ENCODE results near the gene CTTNBP2NL. TPM values are rescaled to one million over a fixed set of nuclear protein-coding genes. Genes with fewer than 3 reads are reported as not detected.
"Not testable (repeated sequence)": the region's sequence is repeated elsewhere in the genome, so short reads cannot be mapped to it uniquely, and the experiment has no call there.

The CTTNBP2NL gene
- polyA plus RNA-seq, 1 donor, result 43.5 TPM

DNA sequence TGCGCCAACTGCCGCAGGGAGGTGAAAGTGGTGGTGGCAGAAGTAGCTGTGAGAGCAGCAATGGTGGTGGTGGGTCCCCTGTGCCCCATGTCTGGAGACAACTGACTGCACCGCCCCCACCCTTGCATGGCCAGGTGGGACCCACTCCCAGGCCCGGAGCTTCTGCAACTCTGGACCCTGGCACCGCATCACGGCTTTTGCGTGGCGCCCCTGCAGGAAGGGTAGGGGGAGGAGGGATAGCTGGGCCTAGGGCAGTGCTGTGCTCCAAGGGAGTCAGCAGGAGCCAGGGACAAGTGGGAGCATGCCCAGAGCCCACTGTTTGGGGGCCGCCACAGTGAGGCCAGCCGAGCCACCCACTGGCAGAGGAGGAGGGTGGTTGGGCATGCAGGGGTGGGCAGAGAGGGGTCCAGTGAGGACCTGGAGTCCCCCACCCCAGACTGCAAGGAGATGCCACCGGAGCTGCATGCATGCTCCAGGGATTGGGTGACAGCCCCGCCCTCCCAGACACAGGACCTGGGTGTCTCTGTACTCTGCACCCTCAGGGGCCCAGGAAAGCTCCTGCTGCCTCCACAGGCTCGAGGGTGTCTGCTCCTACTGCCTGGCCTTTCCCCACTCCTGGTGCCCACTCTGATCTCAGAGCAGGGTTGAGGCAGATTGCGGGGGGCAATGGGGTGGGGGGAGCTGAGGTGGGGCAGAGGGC, 9.8 kb upstream of the CTTNBP2NL start:
- DNase-seq, result no peak

- DNase-seq, result no peak
These were observed 9.2 kb upstream of the CTTNBP2NL start for GRCh38 chr1:112386731-112387346.

GRCh38 chr1:112387807-112388206, 8.2 kb upstream of the CTTNBP2NL start:
- DNase-seq, result no peak

DNA sequence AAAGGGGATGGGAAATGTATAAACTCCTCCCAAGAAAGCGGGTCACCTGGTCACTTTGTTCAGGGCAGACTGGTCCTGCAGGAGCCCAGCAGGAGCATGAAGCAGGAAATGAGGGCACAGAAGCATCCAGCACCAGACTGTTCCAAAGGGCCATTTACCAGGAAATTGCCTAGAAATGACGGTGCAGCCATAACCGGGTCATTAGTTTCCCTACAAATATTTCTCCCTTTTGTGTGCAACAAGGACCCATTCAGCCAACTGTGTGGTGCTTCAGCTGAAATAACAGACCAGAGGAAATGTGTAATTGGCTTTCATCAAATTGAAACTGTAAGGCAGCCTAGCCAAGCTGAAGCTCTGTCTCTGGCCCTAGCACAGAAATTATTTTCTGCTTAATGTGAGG, 7.6 kb upstream of the CTTNBP2NL start:
- no peak for DNase-seq

DNA sequence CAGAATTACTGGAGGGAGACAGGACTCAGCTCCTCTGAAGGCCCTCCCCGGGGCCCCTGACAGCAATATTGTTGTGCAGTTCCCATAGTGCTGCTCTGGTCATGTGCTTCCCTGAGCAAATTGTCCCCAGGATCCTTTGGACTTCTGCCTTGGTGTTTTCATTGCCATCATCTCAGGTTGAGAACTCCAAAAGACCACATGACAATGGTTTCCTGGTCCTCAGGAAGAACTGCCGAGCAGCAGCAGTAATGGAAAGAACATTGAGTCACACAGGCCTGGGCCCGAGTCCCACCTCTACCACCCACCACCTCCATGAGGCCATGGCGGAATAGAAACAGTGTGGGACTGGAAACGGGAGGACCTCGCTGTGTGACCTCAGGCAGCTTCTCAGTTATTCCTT, 6.3 kb upstream of the CTTNBP2NL start:
- no peak for DNase-seq

GRCh38 chr1:112390335-112390734, 5.7 kb upstream of the CTTNBP2NL start:
- DNase-seq, result not testable (repeated sequence)

- peak; percentile 96 for DNase-seq
These were observed 5.0 kb upstream of the CTTNBP2NL start for GRCh38 chr1:112390775-112391602.

GRCh38 chr1:112391603-112391940, 4.4 kb upstream of the CTTNBP2NL start:
- DNase-seq, result no peak

- DNase-seq, result no peak
These were observed 2.4 kb upstream of the CTTNBP2NL start for GRCh38 chr1:112393631-112393974.

- no peak for DNase-seq
These were observed 1.3 kb upstream of the CTTNBP2NL start for GRCh38 chr1:112394743-112395062.

GRCh38 chr1:112395256-112395820, 676 bp upstream of the CTTNBP2NL start:
- no peak for DNase-seq

DNA sequence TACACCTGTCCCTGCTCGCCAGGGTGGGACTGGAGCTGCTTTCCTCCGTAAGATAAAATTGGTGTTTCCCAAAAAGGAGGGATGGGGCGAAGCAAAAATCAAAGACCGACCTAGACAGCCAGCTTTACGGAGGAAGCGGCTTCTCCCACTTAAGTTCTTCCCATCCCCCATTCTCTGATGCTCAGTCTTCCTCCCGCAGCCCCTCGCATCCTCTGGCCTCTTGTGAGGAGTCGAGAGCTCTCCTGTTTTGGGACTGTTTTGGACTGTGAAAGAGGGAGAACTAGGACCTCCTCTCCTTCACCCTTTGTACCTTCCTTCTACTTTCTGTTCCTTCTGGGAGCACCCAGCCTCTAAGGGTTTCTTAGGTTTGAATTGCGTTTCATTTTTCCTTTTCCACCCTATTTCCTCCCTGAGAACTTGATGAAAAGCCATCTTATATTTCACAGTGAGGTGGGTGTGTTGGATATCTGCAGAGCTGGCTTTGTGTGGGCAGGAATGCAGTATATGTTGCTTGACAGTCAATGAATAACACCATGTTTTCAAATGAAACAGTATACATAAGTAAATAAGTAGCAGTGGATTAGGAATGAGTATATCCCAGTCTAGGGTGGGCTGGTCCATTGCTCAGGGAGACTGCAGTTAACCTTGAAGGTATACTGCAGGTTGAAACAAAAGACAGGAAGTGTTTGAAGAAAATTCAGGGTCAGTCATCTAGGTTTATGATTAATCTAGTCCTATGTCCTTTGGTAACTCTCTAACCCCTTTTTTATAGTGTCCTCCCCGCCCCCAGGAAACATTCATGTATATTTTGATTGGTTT, 848 bp downstream of the CTTNBP2NL start:
- DNase-seq, result no peak

DNA sequence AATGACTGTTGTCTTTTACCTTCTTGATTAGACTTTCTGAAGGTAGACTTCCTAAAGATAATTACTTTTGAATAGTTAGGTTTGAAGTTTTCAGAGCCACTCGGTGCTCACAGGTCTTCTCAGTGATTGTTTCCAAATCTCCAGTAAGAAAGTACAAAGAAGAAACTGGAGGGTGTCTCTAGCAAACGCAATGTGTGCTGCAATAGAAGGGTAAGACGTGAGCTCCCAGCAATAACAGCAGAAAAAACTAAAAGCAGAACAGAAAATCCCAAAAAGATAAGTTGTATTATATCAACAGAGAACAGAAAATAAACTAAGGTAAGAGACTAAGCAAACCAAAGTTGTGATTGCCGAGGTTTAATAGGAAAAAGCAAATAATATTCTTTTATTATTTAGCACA, 1.8 kb downstream of the CTTNBP2NL start:
- DNase-seq, result no peak

- DNase-seq, result no peak
These were observed 3.4 kb downstream of the CTTNBP2NL start for GRCh38 chr1:112399456-112399855.

- DNase-seq, result not testable (repeated sequence)
These were observed 4.7 kb downstream of the CTTNBP2NL start for GRCh38 chr1:112400706-112401105.

DNA sequence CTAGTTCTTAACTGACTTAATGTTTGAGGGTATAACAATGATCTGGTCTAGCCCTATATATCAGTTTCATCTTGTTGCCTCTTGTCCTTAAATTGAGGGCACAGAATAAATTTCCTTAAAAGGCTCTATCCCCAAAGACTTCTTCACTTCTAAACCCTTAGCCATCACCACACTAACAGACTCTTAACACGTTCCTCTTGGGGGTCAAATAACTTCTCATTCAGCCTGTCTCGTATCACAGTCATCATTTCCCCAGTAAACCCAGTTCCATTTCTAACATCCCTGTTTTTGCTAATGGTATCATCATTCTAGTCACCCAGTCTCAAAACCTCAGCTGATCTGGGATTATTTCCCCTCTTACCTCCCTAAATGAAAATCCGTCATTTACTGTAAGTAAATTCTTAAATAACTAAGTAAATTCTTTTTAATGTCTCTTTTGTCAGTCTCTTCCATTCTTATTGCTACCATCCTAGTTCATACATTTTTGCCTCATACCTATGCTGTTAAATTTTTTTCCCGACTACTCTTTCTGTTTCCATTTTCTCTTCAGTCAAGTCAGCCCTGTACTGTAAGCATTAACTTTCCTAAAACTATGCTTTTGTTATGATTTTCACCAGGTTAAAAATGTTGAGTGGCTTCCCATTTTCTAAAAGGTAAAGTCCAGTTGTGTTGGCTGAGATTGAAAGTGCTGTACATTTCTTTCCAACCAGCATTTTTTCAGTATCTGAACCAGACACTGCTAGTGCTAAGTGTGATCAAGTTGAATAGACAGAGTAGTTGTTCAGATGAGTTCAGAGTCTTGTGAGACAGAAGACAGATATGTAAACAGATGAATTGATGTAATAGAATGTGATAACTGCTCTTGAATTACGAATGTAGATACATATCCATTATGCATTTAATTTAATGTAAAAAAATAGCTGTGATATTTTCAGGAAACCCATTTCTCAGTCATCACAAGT, 6.9 kb downstream of the CTTNBP2NL start:
- no peak for DNase-seq

GRCh38 chr1:112406771-112407170, 10.8 kb downstream of the CTTNBP2NL start:
- no peak for DNase-seq

DNA sequence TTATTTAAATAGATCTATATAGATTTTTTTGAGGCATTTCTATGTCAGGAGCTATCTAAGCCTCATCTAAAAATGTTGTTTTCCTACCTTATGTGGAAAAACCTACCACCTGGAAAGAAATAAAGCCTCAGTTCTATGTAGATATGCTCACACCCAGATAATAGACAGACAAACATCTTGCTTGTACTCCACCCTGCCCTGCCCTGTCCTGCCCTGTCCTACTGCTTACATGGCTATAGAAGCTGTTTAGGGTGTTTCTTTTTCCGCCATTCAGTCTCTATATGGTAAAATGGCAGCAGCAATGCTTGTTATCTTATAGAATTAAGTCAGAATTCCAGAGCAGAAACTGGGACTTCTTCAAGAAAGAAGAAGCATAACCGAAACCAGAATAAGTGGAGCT, 13.4 kb downstream of the CTTNBP2NL start:
- no peak for DNase-seq

- no peak for DNase-seq
These were observed 14.7 kb downstream of the CTTNBP2NL start for GRCh38 chr1:112410673-112411072.

DNA sequence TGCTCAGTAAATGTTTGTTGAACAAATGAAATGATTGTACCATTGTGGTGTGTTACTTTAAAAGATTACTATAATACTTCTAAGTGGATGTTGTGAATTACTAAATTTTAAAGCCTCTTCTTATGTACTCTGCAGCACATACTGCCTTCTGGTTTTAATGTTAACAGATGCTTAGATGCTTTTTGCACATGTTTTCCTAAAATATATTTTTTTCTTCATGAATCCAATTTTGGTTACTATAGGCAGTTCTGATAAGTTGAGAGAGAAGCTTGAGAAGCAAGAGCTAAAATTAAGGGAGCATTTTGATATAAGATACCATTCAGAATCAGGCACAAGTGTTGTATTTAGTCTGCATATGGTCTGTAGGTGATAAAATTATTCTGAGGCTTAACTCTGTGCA, 21.3 kb downstream of the CTTNBP2NL start:
- DNase-seq, result no peak
